IPS DF 19.7 (cell line): ENCODE data around the gene IDS.
"Not testable (repeated sequence)": the region's sequence is repeated elsewhere in the genome, so short reads cannot be mapped to it uniquely, and the experiment has no call there.

Experiments used
- DNase-seq: peaks from one replicate; pipeline ENCODE4 v3.0.0-alpha.2; 2013; ENCODE audit warnings: low read depth, low spot score

Gene IDS

GRCh38 chrX:149504915-149505651 lies at the start of gene IDS:
Gene IDS (minus strand): TSS chrX:149505306. CDS start chrX:149505137, 169 bp downstream.
- DNase-seq, result no peak

GRCh38 chrX:149551939-149552248 lies 46.8 kb upstream of the IDS start:
- DNase-seq, result not testable (repeated sequence)

GRCh38 chrX:149551245-149551938 lies 46.3 kb upstream of the IDS start:
- DNase-seq, result not testable (repeated sequence)

GRCh38 chrX:149550454-149550853 lies 45.3 kb upstream of the IDS start:
- DNase-seq, result not testable (repeated sequence)

- DNase-seq, result not testable (repeated sequence)
Observed at GRCh38 chrX:149549701-149550100, 44.6 kb upstream of the IDS start, which contains the start of gene HSFX3. Gene HSFX3 (minus strand): TSS chrX:149549924. CDS start chrX:149549852, 72 bp downstream.

GRCh38 chrX:149547782-149548181 lies 42.7 kb upstream of the IDS start:
- DNase-seq, result not testable (repeated sequence)

GRCh38 chrX:149546962-149547361 lies 41.9 kb upstream of the IDS start:
- not testable (repeated sequence) for DNase-seq

GRCh38 chrX:149545545-149546543 lies 40.7 kb upstream of the IDS start:
- DNase-seq, result not testable (repeated sequence)

- no peak for DNase-seq
Observed at GRCh38 chrX:149541521-149542047, 36.5 kb upstream of the IDS start.

- peak; percentile 63 for DNase-seq
Observed at GRCh38 chrX:149540621-149541520, 35.8 kb upstream of the IDS start, which contains the start of gene EOLA1. Gene EOLA1 (plus strand): TSS chrX:149541012. CDS start chrX:149545631, 4,619 bp downstream.

- no peak for DNase-seq
Observed at GRCh38 chrX:149540131-149540620, 35.1 kb upstream of the IDS start.

- no peak for DNase-seq
Observed at GRCh38 chrX:149539283-149540130, 34.4 kb upstream of the IDS start.

- DNase-seq, result not testable (repeated sequence)
Observed at GRCh38 chrX:149537474-149537873, 32.4 kb upstream of the IDS start.

- not testable (repeated sequence) for DNase-seq
Observed at GRCh38 chrX:149534926-149535602, 30.0 kb upstream of the IDS start.

- DNase-seq, result not testable (repeated sequence)
Observed at GRCh38 chrX:149533999-149534398, 28.9 kb upstream of the IDS start.

- DNase-seq, result not testable (repeated sequence)
Observed at GRCh38 chrX:149532868-149533267, 27.8 kb upstream of the IDS start.

- no peak for DNase-seq
Observed at GRCh38 chrX:149531599-149531998, 26.5 kb upstream of the IDS start.

GRCh38 chrX:149528381-149528780 lies 23.3 kb upstream of the IDS start:
- no peak for DNase-seq

- DNase-seq, result no peak
Observed at GRCh38 chrX:149527705-149528104, 22.6 kb upstream of the IDS start.
